ENCODE data around the gene ZNF275.

GRCh38 chrX:153366119-153366518 lies 32.2 kb downstream of the ZNF275 start:
- TF ChIP-seq CTCF (IDR thresholded peaks at IDR 0.05) (no peak), POLR2A (IDR thresholded peaks at IDR 0.05) (no peak)
